DND-41 (cell line): ENCODE data around the gene RGMB.

Experiments used
- EZH2 ChIP-seq: IDR thresholded peaks from 3 replicates; pipeline ENCODE4 v1.6.1; 2012; ENCODE audit warnings: borderline replicate concordance, low read depth, mild to moderate bottlenecking, moderate library complexity, low read length, inconsistent platforms; ENCODE audit not compliant: severe bottlenecking
- TF ChIP-seq, protein P1 (sequence below): IDR thresholded peaks from 2 replicates; pipeline ENCODE4 v1.5.1; 2012; ENCODE audit warnings: borderline replicate concordance, low read length, moderate library complexity, mild to moderate bottlenecking; ENCODE audit not compliant: poor library complexity, severe bottlenecking; ENCODE audit errors: extremely low read depth

DNA sequence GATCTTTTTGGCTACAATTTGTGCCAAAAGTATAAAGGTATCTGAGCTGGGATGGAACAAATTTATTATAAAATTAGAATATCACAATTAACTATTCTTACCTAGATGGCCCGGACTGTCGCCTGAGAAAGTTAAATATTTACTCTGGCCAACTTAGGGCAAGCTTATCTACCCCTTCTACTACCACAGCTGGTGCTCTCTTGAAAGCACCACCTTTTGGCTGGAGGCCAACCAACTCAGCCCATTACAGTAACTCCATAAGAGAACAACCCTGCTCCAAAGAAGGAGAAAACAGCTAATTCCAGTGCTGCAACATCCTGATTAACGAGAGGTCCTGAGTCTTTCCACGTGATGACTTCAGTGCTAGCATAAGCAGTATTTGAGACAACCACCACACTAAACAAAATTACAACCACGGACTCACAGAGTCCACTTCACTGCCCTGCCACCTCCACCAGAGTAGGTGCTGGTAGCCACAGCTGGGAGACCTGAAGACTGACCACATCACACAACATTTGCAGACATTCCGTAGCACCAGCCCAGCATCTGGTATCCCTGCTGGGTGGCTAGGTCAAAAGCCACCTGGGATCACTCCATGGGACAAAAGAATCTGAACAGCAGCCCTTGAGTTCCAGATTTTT lies 43.2 kb downstream of the RGMB start:
- TF ChIP-seq, protein P1, sequence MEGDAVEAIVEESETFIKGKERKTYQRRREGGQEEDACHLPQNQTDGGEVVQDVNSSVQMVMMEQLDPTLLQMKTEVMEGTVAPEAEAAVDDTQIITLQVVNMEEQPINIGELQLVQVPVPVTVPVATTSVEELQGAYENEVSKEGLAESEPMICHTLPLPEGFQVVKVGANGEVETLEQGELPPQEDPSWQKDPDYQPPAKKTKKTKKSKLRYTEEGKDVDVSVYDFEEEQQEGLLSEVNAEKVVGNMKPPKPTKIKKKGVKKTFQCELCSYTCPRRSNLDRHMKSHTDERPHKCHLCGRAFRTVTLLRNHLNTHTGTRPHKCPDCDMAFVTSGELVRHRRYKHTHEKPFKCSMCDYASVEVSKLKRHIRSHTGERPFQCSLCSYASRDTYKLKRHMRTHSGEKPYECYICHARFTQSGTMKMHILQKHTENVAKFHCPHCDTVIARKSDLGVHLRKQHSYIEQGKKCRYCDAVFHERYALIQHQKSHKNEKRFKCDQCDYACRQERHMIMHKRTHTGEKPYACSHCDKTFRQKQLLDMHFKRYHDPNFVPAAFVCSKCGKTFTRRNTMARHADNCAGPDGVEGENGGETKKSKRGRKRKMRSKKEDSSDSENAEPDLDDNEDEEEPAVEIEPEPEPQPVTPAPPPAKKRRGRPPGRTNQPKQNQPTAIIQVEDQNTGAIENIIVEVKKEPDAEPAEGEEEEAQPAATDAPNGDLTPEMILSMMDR, result no peak
- no peak for TF ChIP-seq EZH2
